ENCODE results near the gene RXFP4.

RXFP4 gene

GRCh38 chr1:155909894-155910293 is 31.5 kb upstream of the RXFP4 start:
- no peak overlapping the region for H3K27ac ChIP-seq (ENCODE audit: low read length)
- WGBS (ENCODE audit: insufficient coverage, insufficient read length) = no CpG with 5 or more reads among the region's 4 CpGs
- DNase-seq (ENCODE audit: low read depth, low spot score) = no peak
- H3K4me3 ChIP-seq (ENCODE audit: low read length) = no peak overlapping the region
- no peaks in the 10 kb centered on the region for H3K9me3 ChIP-seq (ENCODE audit: control insufficient read depth, insufficient read depth, low read length)
- H3K4me1 ChIP-seq (ENCODE audit: control insufficient read depth, insufficient read depth, low read length) = no peaks in the 10 kb centered on the region
- peaks cover 8% of the 10 kb centered on the region; the same call in 1 of the 2 replicates for H3K36me3 ChIP-seq (ENCODE audit: control insufficient read depth, insufficient read depth, low read length)
- no peaks in the 10 kb centered on the region for H3K27me3 ChIP-seq (ENCODE audit: control insufficient read depth, insufficient read depth, low read length)

GRCh38 chr1:155910621-155911121 is 30.8 kb upstream of the RXFP4 start:
- H3K27ac ChIP-seq (ENCODE audit: low read length) = no peak overlapping the region
- H3K27me3 ChIP-seq (ENCODE audit: control insufficient read depth, insufficient read depth, low read length) = no peaks in the 10 kb centered on the region
- peaks cover 12% of the 10 kb centered on the region for H3K36me3 ChIP-seq (ENCODE audit: control insufficient read depth, insufficient read depth, low read length)
- no peak for DNase-seq (ENCODE audit: low read depth, low spot score)
- H3K9me3 ChIP-seq (ENCODE audit: control insufficient read depth, insufficient read depth, low read length) = no peaks in the 10 kb centered on the region
- H3K4me1 ChIP-seq (ENCODE audit: control insufficient read depth, insufficient read depth, low read length) = no peaks in the 10 kb centered on the region
- WGBS (ENCODE audit: insufficient coverage, insufficient read length) = no CpG with 5 or more reads among the region's 11 CpGs
- peak overlapping the region; percentile 98; the same call in 1 of the 2 replicates for H3K4me3 ChIP-seq (ENCODE audit: low read length)

GRCh38 chr1:155911156-155912055 is 30.0 kb upstream of the RXFP4 start, which contains the start of gene RIT1:
RIT1 (minus strand) TSS chr1:155911349; CDS start chr1:155910761, 588 bp downstream.
- Histone ChIP-seq H3K27me3 (ENCODE audit: control insufficient read depth, insufficient read depth, low read length) (no peaks in the 10 kb centered on the region), H3K9me3 (ENCODE audit: control insufficient read depth, insufficient read depth, low read length) (no peaks in the 10 kb centered on the region), H3K36me3 (ENCODE audit: control insufficient read depth, insufficient read depth, low read length) (peaks cover 14% of the 10 kb centered on the region), H3K4me3 (ENCODE audit: low read length) (peak within 1 kb of the TSS; percentile 98), H3K27ac (ENCODE audit: low read length) (no peak within 1 kb of the TSS), H3K4me1 (ENCODE audit: control insufficient read depth, insufficient read depth, low read length) (no peaks in the 10 kb centered on the region)
- peak; percentile 63 for DNase-seq (ENCODE audit: low read depth, low spot score)
- no CpG with 5 or more reads among the region's 34 CpGs for WGBS (ENCODE audit: insufficient coverage, insufficient read length)

DNA sequence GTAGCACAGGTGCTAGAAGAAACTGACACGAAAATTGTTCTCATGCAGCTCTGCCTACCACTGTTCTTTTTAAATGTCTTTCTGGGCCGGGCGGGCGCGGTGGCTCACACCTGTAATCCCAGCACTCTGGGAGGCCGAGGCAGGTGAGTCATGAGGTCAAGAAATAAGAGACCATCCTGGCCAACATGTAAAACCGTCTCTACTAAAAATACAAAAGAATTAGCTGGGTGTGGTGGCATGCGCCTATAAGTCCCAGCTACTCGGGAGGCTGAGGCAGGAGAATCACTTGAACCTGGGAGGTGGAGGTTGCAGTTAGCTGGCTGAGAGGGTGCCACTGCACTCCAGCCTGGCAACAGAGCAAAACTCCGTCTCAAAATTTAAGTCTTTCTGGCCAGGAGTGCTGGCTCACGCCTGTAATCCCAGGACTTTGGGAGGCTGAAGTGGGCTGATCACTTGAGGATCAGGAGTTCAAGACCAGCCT is 29.3 kb upstream of the RXFP4 start:
- no peak for DNase-seq (ENCODE audit: low read depth, low spot score)
- Histone ChIP-seq H3K27me3 (ENCODE audit: control insufficient read depth, insufficient read depth, low read length) (no peaks in the 10 kb centered on the region), H3K27ac (ENCODE audit: low read length) (no peak overlapping the region), H3K4me1 (ENCODE audit: control insufficient read depth, insufficient read depth, low read length) (no peaks in the 10 kb centered on the region), H3K36me3 (ENCODE audit: control insufficient read depth, insufficient read depth, low read length) (peaks cover 14% of the 10 kb centered on the region), H3K4me3 (ENCODE audit: low read length) (no peak overlapping the region), H3K9me3 (ENCODE audit: control insufficient read depth, insufficient read depth, low read length) (no peaks in the 10 kb centered on the region)
- no CpG with 5 or more reads among the region's 11 CpGs for WGBS (ENCODE audit: insufficient coverage, insufficient read length)

GRCh38 chr1:155913969-155914757 is 27.3 kb upstream of the RXFP4 start:
- H3K4me1 ChIP-seq (ENCODE audit: control insufficient read depth, insufficient read depth, low read length) = no peaks in the 10 kb centered on the region
- no peak overlapping the region for H3K4me3 ChIP-seq (ENCODE audit: low read length)
- H3K9me3 ChIP-seq (ENCODE audit: control insufficient read depth, insufficient read depth, low read length) = no peaks in the 10 kb centered on the region
- no peak overlapping the region for H3K27ac ChIP-seq (ENCODE audit: low read length)
- H3K36me3 ChIP-seq (ENCODE audit: control insufficient read depth, insufficient read depth, low read length) = peaks cover 19% of the 10 kb centered on the region
- no CpG with 5 or more reads among the region's 6 CpGs for WGBS (ENCODE audit: insufficient coverage, insufficient read length)
- DNase-seq (ENCODE audit: low read depth, low spot score) = no peak
- no peaks in the 10 kb centered on the region for H3K27me3 ChIP-seq (ENCODE audit: control insufficient read depth, insufficient read depth, low read length)

DNA sequence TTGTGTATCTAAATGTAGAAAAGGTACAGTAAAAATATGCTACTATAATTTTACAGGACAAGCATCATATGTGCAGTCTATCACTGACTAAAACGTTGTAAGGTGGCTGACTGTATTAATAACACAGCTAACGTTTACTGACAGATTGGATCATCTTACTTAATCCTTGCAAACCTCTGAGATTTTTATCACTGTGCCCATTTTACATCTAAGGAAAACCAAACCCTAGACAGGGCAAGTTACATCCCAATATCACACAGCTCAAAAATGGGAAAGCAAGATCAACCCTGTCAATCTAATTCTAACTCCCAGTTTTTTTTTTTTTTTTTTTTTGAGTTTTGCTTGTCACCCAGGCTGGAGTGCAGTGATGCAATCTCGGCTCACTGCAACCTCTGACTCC is 22.8 kb upstream of the RXFP4 start:
- DNase-seq (ENCODE audit: low read depth, low spot score) = no peak
- Histone ChIP-seq H3K4me1 (ENCODE audit: control insufficient read depth, insufficient read depth, low read length) (no peaks in the 10 kb centered on the region), H3K9me3 (ENCODE audit: control insufficient read depth, insufficient read depth, low read length) (no peaks in the 10 kb centered on the region), H3K27ac (ENCODE audit: low read length) (no peak overlapping the region), H3K27me3 (ENCODE audit: control insufficient read depth, insufficient read depth, low read length) (no peaks in the 10 kb centered on the region), H3K36me3 (ENCODE audit: control insufficient read depth, insufficient read depth, low read length) (peaks cover 37% of the 10 kb centered on the region), H3K4me3 (ENCODE audit: low read length) (no peak overlapping the region)
- WGBS (ENCODE audit: insufficient coverage, insufficient read length) = no CpG with 5 or more reads among the region's 3 CpGs

DNA sequence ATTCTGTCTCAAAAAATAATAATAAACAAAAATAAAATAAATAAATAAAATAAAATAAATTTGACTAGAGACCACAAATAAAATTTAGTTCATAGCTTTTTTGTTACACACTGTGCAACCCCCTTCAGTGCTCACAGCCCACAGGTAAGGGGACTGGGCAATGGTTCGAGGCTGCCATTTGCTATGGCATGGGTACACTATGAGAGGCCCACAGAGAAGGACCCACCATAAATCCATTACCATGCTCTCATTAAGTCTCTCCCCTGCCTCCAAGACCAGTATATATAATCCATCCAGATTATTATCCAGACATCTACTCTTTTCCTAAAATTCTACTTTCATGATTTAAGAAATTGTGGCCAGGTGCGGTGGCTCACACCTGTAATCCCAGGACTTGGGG is 21.6 kb upstream of the RXFP4 start:
- Histone ChIP-seq H3K27me3 (ENCODE audit: control insufficient read depth, insufficient read depth, low read length) (no peaks in the 10 kb centered on the region), H3K27ac (ENCODE audit: low read length) (no peak overlapping the region), H3K36me3 (ENCODE audit: control insufficient read depth, insufficient read depth, low read length) (peaks cover 34% of the 10 kb centered on the region), H3K4me3 (ENCODE audit: low read length) (no peak overlapping the region), H3K9me3 (ENCODE audit: control insufficient read depth, insufficient read depth, low read length) (no peaks in the 10 kb centered on the region), H3K4me1 (ENCODE audit: control insufficient read depth, insufficient read depth, low read length) (no peaks in the 10 kb centered on the region)
- DNase-seq (ENCODE audit: low read depth, low spot score) = no peak
- WGBS (ENCODE audit: insufficient coverage, insufficient read length) = no CpG with 5 or more reads among the region's 2 CpGs

DNA sequence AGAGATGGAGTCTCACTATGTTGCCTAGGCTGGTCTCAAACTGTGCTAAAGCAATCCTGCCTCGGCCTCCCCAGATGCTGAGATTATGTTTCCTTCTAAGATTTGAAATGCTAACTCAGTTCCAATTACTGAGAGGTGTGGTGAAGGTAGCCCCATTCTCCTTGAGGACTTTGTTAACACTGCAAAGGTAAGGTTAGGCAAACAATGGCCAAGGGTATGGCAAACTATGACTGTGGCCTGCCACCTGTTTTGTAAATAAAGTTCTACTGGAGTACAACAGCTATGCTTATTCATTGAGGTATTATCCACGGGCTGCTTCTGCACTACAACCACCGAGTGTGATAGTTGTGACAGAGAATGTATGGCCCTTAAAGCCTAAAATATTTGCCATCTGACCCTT is 20.7 kb upstream of the RXFP4 start:
- Histone ChIP-seq H3K9me3 (ENCODE audit: control insufficient read depth, insufficient read depth, low read length) (no peaks in the 10 kb centered on the region), H3K27me3 (ENCODE audit: control insufficient read depth, insufficient read depth, low read length) (no peaks in the 10 kb centered on the region), H3K4me3 (ENCODE audit: low read length) (no peak overlapping the region), H3K4me1 (ENCODE audit: control insufficient read depth, insufficient read depth, low read length) (no peaks in the 10 kb centered on the region), H3K27ac (ENCODE audit: low read length) (no peak overlapping the region), H3K36me3 (ENCODE audit: control insufficient read depth, insufficient read depth, low read length) (peaks cover 34% of the 10 kb centered on the region; the same call in 1 of the 2 replicates)
- no CpG with 5 or more reads among the region's 3 CpGs for WGBS (ENCODE audit: insufficient coverage, insufficient read length)
- DNase-seq (ENCODE audit: low read depth, low spot score) = no peak

GRCh38 chr1:155925506-155925905 is 15.9 kb upstream of the RXFP4 start:
- Histone ChIP-seq H3K4me1 (ENCODE audit: control insufficient read depth, insufficient read depth, low read length) (no peaks in the 10 kb centered on the region), H3K27ac (ENCODE audit: low read length) (no peak overlapping the region), H3K36me3 (ENCODE audit: control insufficient read depth, insufficient read depth, low read length) (peaks cover 43% of the 10 kb centered on the region), H3K9me3 (ENCODE audit: control insufficient read depth, insufficient read depth, low read length) (no peaks in the 10 kb centered on the region), H3K4me3 (ENCODE audit: low read length) (no peak overlapping the region), H3K27me3 (ENCODE audit: control insufficient read depth, insufficient read depth, low read length) (no peaks in the 10 kb centered on the region)
- DNase-seq (ENCODE audit: low read depth, low spot score) = no peak
- WGBS (ENCODE audit: insufficient coverage, insufficient read length) = no CpG with 5 or more reads among the region's 2 CpGs

GRCh38 chr1:155929057-155929456 is 12.4 kb upstream of the RXFP4 start:
- DNase-seq (ENCODE audit: low read depth, low spot score) = no peak
- Histone ChIP-seq H3K4me1 (ENCODE audit: control insufficient read depth, insufficient read depth, low read length) (no peaks in the 10 kb centered on the region), H3K27ac (ENCODE audit: low read length) (no peak overlapping the region), H3K4me3 (ENCODE audit: low read length) (no peak overlapping the region), H3K27me3 (ENCODE audit: control insufficient read depth, insufficient read depth, low read length) (no peaks in the 10 kb centered on the region), H3K36me3 (ENCODE audit: control insufficient read depth, insufficient read depth, low read length) (peaks cover 29% of the 10 kb centered on the region), H3K9me3 (ENCODE audit: control insufficient read depth, insufficient read depth, low read length) (no peaks in the 10 kb centered on the region)
- no CpG with 5 or more reads among the region's 5 CpGs for WGBS (ENCODE audit: insufficient coverage, insufficient read length)

Data from iPS DF 6.9 (cell line).